ENCODE results near the gene NCS1.

NCS1 gene

GRCh38 chr9:130129432-130130061 lies 42.7 kb upstream of the NCS1 start:
- no peak for DNase-seq (ENCODE audit: low read depth)

GRCh38 chr9:130132746-130133145 lies 39.5 kb upstream of the NCS1 start:
- no peak overlapping the region for H3K4me3 ChIP-seq (replicated peaks; ENCODE audit: low read depth, low read length)
- no peak for DNase-seq (ENCODE audit: low read depth)
- no peak for TF ChIP-seq CTCF (IDR thresholded peaks at IDR 0.05; ENCODE audit: low read length, missing control alignments)

More at GRCh38 chr9:130129432-130130061, 42.7 kb upstream of the NCS1 start:
- no peak for TF ChIP-seq CTCF (IDR thresholded peaks at IDR 0.05; ENCODE audit: low read length, missing control alignments)
- no peak overlapping the region for H3K4me3 ChIP-seq (replicated peaks; ENCODE audit: low read depth, low read length)

- H3K4me3 ChIP-seq (replicated peaks; ENCODE audit: low read depth, low read length), result no peak overlapping the region
- TF ChIP-seq CTCF (IDR thresholded peaks at IDR 0.05; ENCODE audit: low read length, missing control alignments), result no peak
These were observed 35.0 kb upstream of the NCS1 start for GRCh38 chr9:130137081-130137640.

GRCh38 chr9:130137641-130138081 lies 34.5 kb upstream of the NCS1 start:
- no peak overlapping the region for H3K4me3 ChIP-seq (replicated peaks; ENCODE audit: low read depth, low read length)
- TF ChIP-seq CTCF (IDR thresholded peaks at IDR 0.05; ENCODE audit: low read length, missing control alignments), result no peak
- no peak for DNase-seq (ENCODE audit: low read depth)

More at GRCh38 chr9:130137081-130137640, 35.0 kb upstream of the NCS1 start:
- DNase-seq (ENCODE audit: low read depth), result no peak

- no peak for TF ChIP-seq CTCF (IDR thresholded peaks at IDR 0.05; ENCODE audit: low read length, missing control alignments)
- peak; percentile 93 for DNase-seq (ENCODE audit: low read depth)
- no peak overlapping the region for H3K4me3 ChIP-seq (replicated peaks; ENCODE audit: low read depth, low read length)
These were observed 34.0 kb upstream of the NCS1 start for GRCh38 chr9:130138171-130138653.

GRCh38 chr9:130138791-130139190 lies 33.4 kb upstream of the NCS1 start:
- peak; percentile 96 for DNase-seq (ENCODE audit: low read depth)
- no peak overlapping the region for H3K4me3 ChIP-seq (replicated peaks; ENCODE audit: low read depth, low read length)
- no peak for TF ChIP-seq CTCF (IDR thresholded peaks at IDR 0.05; ENCODE audit: low read length, missing control alignments)
